K562 (cell line): ENCODE measurements around the gene TLR5. TPM values are rescaled to one million over a fixed set of nuclear protein-coding genes. Genes with fewer than 3 reads are reported as not detected.

ENCODE experiments used
- ATAC-seq: fragments of 200-7000 bp; cut with Tn5 transposase; 3 replicates; pipeline ENCODE4 v1.9.1; 2020; ENCODE audit warnings: moderate library complexity
- BruUV-seq: library from RNA; stranded (reverse); fragments of 400-500 nt; replicated peaks from 2 replicates; lab custom pipeline; 2021; lab: Mats Ljungman, UMichigan
- CTCF ChIA-PET: fragments of 300-600 bp; formaldehyde crosslinking; extraction: SDS; loops from one replicate; lab custom pipeline; 2021; ENCODE audit warnings: low intra/inter-chr PET ratio; lab: Yijun Ruan, JAX
- POLR2A ChIA-PET: fragments of 300-600, 350-650 bp; sonication (Branson Sonifier 250); formaldehyde crosslinking; extraction: SDS; loops from one replicate; lab custom pipeline; 2021; ENCODE audit warnings: antibody characterized with exemption, inconsistent platforms; lab: Yijun Ruan, JAX
- DNase-seq, 4 experiments: peaks; one replicate each; pipeline versions ENCODE4 v3.0.0 to v3.0.0-alpha.2; 2011 to 2018; ENCODE audit warnings: low spot score in 3 of 4, mixed read lengths in 3 of 4; ENCODE audit errors: extremely low read depth in 1 of 4
- FAIRE-seq: peaks from 2 replicates; lab custom pipeline; 2011; peaks lifted over from hg19 to GRCh38; lab: Jason Lieb, UNC
- H2AFZ ChIP-seq: 2 replicates; pipeline ENCODE4 v1.6.0; 2011; ENCODE audit warnings: low read depth, low read length, control low read depth, inconsistent platforms
- H3K27ac ChIP-seq: fragments of 200-600 bp; 3 replicates; pipeline ENCODE4 v1.8.0; 2011; ENCODE audit warnings: low read depth, mild to moderate bottlenecking, control low read depth, inconsistent platforms, low read length, moderate library complexity, mixed read lengths; ENCODE audit errors: extremely low read depth
- H3K27me3 ChIP-seq, 2 experiments: fragments of 300-600 bp in 1 of 2; 2 replicates in 1 of 2; 3 replicates in 1 of 2; pipeline versions ENCODE4 v1.6.0 to v1.8.0; 2011; ENCODE audit warnings: inconsistent platforms in 2 of 2, low read length in 2 of 2, mild to moderate bottlenecking in 1 of 2, mixed read lengths in 1 of 2, moderate library complexity in 1 of 2; ENCODE audit not compliant: control insufficient read depth in 2 of 2, insufficient read depth in 2 of 2
- H3K36me3 ChIP-seq: fragments of 300-600 bp; 3 replicates; pipeline ENCODE4 v1.8.0; 2011; ENCODE audit warnings: mild to moderate bottlenecking, low read length, inconsistent platforms; ENCODE audit not compliant: control insufficient read depth, insufficient read depth
- H3K4me1 ChIP-seq, 2 experiments: fragments of 200-600 bp in 1 of 2; replicated peaks in 1 of 2; 2 replicates in 1 of 2; 3 replicates in 1 of 2; pipeline versions ENCODE4 v1.5.1 to v1.8.0; 2011; ENCODE audit warnings: inconsistent platforms in 2 of 2, low read length in 2 of 2, mild to moderate bottlenecking in 1 of 2, mixed read lengths in 1 of 2, moderate library complexity in 1 of 2; ENCODE audit not compliant: control insufficient read depth in 2 of 2, insufficient read depth in 2 of 2
- H3K4me2 ChIP-seq: 2 replicates; pipeline ENCODE4 v1.6.1; 2011; ENCODE audit warnings: low read length, control low read depth, inconsistent platforms, mixed read lengths; ENCODE audit not compliant: insufficient read depth
- H3K4me3 ChIP-seq: fragments of 200-600 bp; sonication (generic), shearing (Covaris generic); 2 replicates; pipeline ENCODE4 v1.5.1; 2016; ENCODE audit warnings: control low read depth, inconsistent platforms
- H3K79me2 ChIP-seq: fragments of 200-600 bp; 3 replicates; pipeline ENCODE4 v1.8.0; 2011; ENCODE audit warnings: low read length, inconsistent platforms; ENCODE audit not compliant: control insufficient read depth, insufficient read depth
- H3K9ac ChIP-seq, 2 experiments: 2 replicates each; pipeline versions ENCODE4 v1.6.0 to v1.6.1; 2011; ENCODE audit warnings: low read depth in 2 of 2, low read length in 2 of 2, control low read depth in 1 of 2, inconsistent platforms in 1 of 2, mild to moderate bottlenecking in 1 of 2, mixed read lengths in 1 of 2; ENCODE audit not compliant: insufficient read depth in 1 of 2
- H3K9me1 ChIP-seq: one replicate; pipeline ENCODE4 v1.6.0; 2011; ENCODE audit warnings: inconsistent platforms, mild to moderate bottlenecking, low read length, moderate library complexity; ENCODE audit not compliant: control insufficient read depth, insufficient read depth
- H3K9me3 ChIP-seq: replicated peaks from 2 replicates; pipeline ENCODE4 v1.5.1; 2011; ENCODE audit warnings: low read depth, low read length, inconsistent platforms; ENCODE audit not compliant: control insufficient read depth, insufficient read depth
- H4K20me1 ChIP-seq: replicated peaks from 2 replicates; pipeline ENCODE4 v1.6.1; 2011; ENCODE audit warnings: low read length, inconsistent platforms, mixed read lengths; ENCODE audit not compliant: control insufficient read depth, insufficient read depth
- CBFA2T3 ChIP-seq: fragments of 450-650 bp; IDR thresholded peaks from 2 replicates; pipeline ENCODE4 v1.6.1; 2017
- CBX3 ChIP-seq, 2 experiments: IDR thresholded peaks; 1 replicate in 1 of 2; 2 replicates in 1 of 2; pipeline ENCODE4 v1.6.1; 2012; ENCODE audit warnings: inconsistent platforms in 2 of 2, low read length in 2 of 2, borderline replicate concordance in 1 of 2, control low read depth in 1 of 2
- MAFF ChIP-seq: IDR thresholded peaks from 2 replicates; pipeline ENCODE4 v1.6.1; 2012; ENCODE audit warnings: low read length, improper control_type of control experiment
- NR2C2 ChIP-seq, 2 experiments: fragments of 200-800 bp in 1 of 2; sonication (Bioruptor generic) in 1 of 2; sonication (generic) in 1 of 2; formaldehyde crosslinking in 1 of 2; IDR thresholded peaks; 2 replicates each; pipeline versions ENCODE4 v1.6.1 to v1.8.0; 2016 to 2022; ENCODE audit warnings: mild to moderate bottlenecking in 1 of 2, missing compliant biosample characterization in 1 of 2, missing genetic modification characterization in 1 of 2, missing genetic modification reagents in 1 of 2
- RBM22 ChIP-seq: fragments of 200-400 bp; formaldehyde crosslinking; IDR thresholded peaks from 2 replicates; pipeline ENCODE4 v1.6.1; 2018; ENCODE audit warnings: low read length, low read depth; ENCODE audit not compliant: poor library complexity, severe bottlenecking
- RERE ChIP-seq: sonication (generic); formaldehyde crosslinking; IDR thresholded peaks from 2 replicates; pipeline ENCODE4 v1.8.0; 2023; ENCODE audit warnings: missing genetic modification reagents, mild to moderate bottlenecking, borderline replicate concordance
- SMAD1 ChIP-seq: fragments of 150-350 bp; IDR thresholded peaks from 2 replicates; pipeline ENCODE4 v1.6.1; 2014; ENCODE audit warnings: low read length, low read depth; ENCODE audit not compliant: partially characterized antibody
- SMARCA5 ChIP-seq: fragments of 450-650 bp; IDR thresholded peaks from 2 replicates; pipeline ENCODE4 v1.6.1; 2016
- TOE1 ChIP-seq, 2 experiments: fragments of 450-650 bp in 1 of 2; sonication (generic) in 1 of 2; formaldehyde crosslinking in 1 of 2; IDR thresholded peaks; 2 replicates each; pipeline versions ENCODE4 v1.7.1 to v1.8.0; 2016 to 2022; ENCODE audit warnings: borderline replicate concordance in 2 of 2, mild to moderate bottlenecking in 2 of 2, antibody characterized with exemption in 1 of 2, inconsistent platforms in 1 of 2, low read depth in 1 of 2, missing genetic modification reagents in 1 of 2, moderate library complexity in 1 of 2
- U2AF1 ChIP-seq: fragments of 200-400 bp; formaldehyde crosslinking; optimal IDR thresholded peaks from 2 replicates; pipeline ENCODE3; 2017; ENCODE audit warnings: mild to moderate bottlenecking, low read depth, low read length, moderate library complexity
- ZFP91 ChIP-seq: sonication (generic); formaldehyde crosslinking; IDR thresholded peaks from 2 replicates; pipeline ENCODE4 v1.8.0; 2022; ENCODE audit warnings: mild to moderate bottlenecking, missing genetic modification reagents
- ZFX ChIP-seq: sonication (generic); formaldehyde crosslinking; IDR thresholded peaks from 2 replicates; pipeline ENCODE4 v1.8.0; 2022; ENCODE audit warnings: mild to moderate bottlenecking, missing genetic modification reagents, moderate library complexity
- ZNF766 ChIP-seq: fragments of 200-800 bp; sonication (Bioruptor generic); conservative IDR thresholded peaks from 2 replicates; pipeline ENCODE4 v1.6.1; 2016; ENCODE audit warnings: missing genetic modification characterization, missing compliant biosample characterization
- WGBS: fragments of 100-300 bp; shearing (Covaris generic); methylation state at CpG from one replicate; pipeline ENCODE4 v1.1.6; 2016; ENCODE audit warnings: low coverage, mixed read lengths; ENCODE audit not compliant: insufficient coverage; ENCODE audit errors: missing lambda C conversion rate; 5-methylcytosine and 5-hydroxymethylcytosine counted together
- in situ Hi-C: fragments of 300-500 bp; cut with MboI; formaldehyde crosslinking; loops from 4 replicates; pipeline ENCODE4 v1.15.0; 2018; ENCODE audit warnings: inconsistent platforms, mixed read lengths
- intact Hi-C: fragments of 100-400 bp; cut with micrococcal nuclease; formaldehyde crosslinking; loops from 2 replicates; pipeline ENCODE4 v1.14.2; 2022
- polyA plus RNA-seq, 8 experiments: library from polyadenylated mRNA; depleted of rRNA in 4 of 8; stranded (reverse) in 5 of 8; unstranded in 3 of 8; fragments of >200 nt; fragmentation: Nextera tagmentation in 2 of 8; fragmentation: Illumina TruSeq in 1 of 8; extraction: Ambion mirVana in 2 of 8; extraction: Trizol in 1 of 8; gene quantifications; 2 replicates each; pipeline versions ENCODE4 v1.2.1 to v1.2.3, GENCODE V29; 2011 to 2014; ENCODE audit warnings: inconsistent platforms in 1 of 8, missing spikeins in 1 of 8
- total RNA-seq, 7 experiments: library from RNA; depleted of rRNA in 6 of 7; stranded (reverse); fragments of >200 nt in 6 of 7; fragmentation: Illumina TruSeq in 2 of 7; extraction: Trizol in 2 of 7; gene quantifications; 2 replicates each; pipeline versions ENCODE4 v1.2.1 to v1.2.3, GENCODE V29; 2011 to 2021; ENCODE audit warnings: low replicate concordance in 1 of 7

The TLR5 gene
- total and polyA plus RNA-seq, 9 of the 15 experiments (the other 6 are each of a cell fraction or from before 2014, with no cell fraction given) = 0.93 to 7.4 (median 1.9) TPM

GRCh38 chr1:223084464-223084866 lies 58.6 kb downstream of the TLR5 start (continued):
- TF ChIP-seq ZFP91 (CRISPR knock-in tag) (no peak), U2AF1 (no peak)

- in situ Hi-C loops = loop anchor here (10.0 kb wide), 2 partner anchors 289 to 619 kb away; no protein-coding TSS in a partner anchor
- BruUV-seq = no TSS peak
- TF ChIP-seq TOE1 (IDR thresholded peaks at IDR 0.05; ENCODE audit: borderline replicate concordance) (no peak), TOE1 (CRISPR knock-in tag; IDR thresholded peaks at IDR 0.05; ENCODE audit: borderline replicate concordance, low read depth) (no peak), SMAD1 (no peak), NR2C2 (CRISPR knock-in tag; IDR thresholded peaks at IDR 0.05) (no peak), NR2C2 (tag; IDR thresholded peaks at IDR 0.05) (no peak), ZNF766 (CRISPR knock-in tag) (no peak), MAFF (no peak), RBM22 (no peak), CBX3 (IDR thresholded peaks at IDR 0.05; ENCODE audit: borderline replicate concordance in 1 of 2, low read length in 2 of 2) (no peak), RERE (CRISPR knock-in tag) (no peak), CBFA2T3 (no peak), SMARCA5 (no peak), ZFX (CRISPR knock-in tag) (no peak)
Measured at GRCh38 chr1:223083831-223084230, 59.2 kb downstream of the TLR5 start.

More at GRCh38 chr1:223083831-223084230, 59.2 kb downstream of the TLR5 start:
- Histone ChIP-seq H3K79me2 (no peaks in the 10 kb centered on the region), H3K4me1 (peaks cover 0 to 8% of the 10 kb centered on the region in 2 experiments; a peak in 3 of 5 replicates), H2AFZ (no peak overlapping the region), H3K4me3 (no peak overlapping the region), H3K27me3 (peaks cover 21 to 61% of the 10 kb centered on the region in 2 experiments; a peak in 4 of 5 replicates), H3K9ac (no peak overlapping the region), H3K27ac (no peak overlapping the region), H3K4me2 (no peak overlapping the region), H3K9me1 (no peaks in the 10 kb centered on the region), H3K9me3 (no peaks in the 10 kb centered on the region), H4K20me1 (no peaks in the 10 kb centered on the region; the same call in 1 of the 2 replicates), H3K36me3 (no peaks in the 10 kb centered on the region)
- no peak for ATAC-seq
- no peak for FAIRE-seq
- intact Hi-C loops = loop anchor here (5.0 kb wide), 1 partner anchor 442 kb away; no protein-coding TSS in a partner anchor
- ChIA-PET POLR2A (no interaction called here), CTCF (no interaction called here)
- DNase-seq = no peak
- 6% methylated on average over 15 of the region's 15 CpGs for WGBS
